HepG2 (cell line): ENCODE data around the gene GBGT1. TPM values are rescaled to one million over a fixed set of nuclear protein-coding genes. Genes with fewer than 3 reads are reported as not detected.
A peak's percentile ranks its signal among the peaks of the same experiment; 100 is the strongest.

Experiments used
- SAP130 ChIP-seq: IDR thresholded peaks from 2 replicates; pipeline ENCODE4 v1.6.1; 2016; ENCODE audit warnings: low read depth
- ZNF576 ChIP-seq: sonication (generic); formaldehyde crosslinking; IDR thresholded peaks from 2 replicates; pipeline ENCODE4 v1.4.0; 2020; ENCODE audit warnings: mild to moderate bottlenecking, missing genetic modification reagents
- ZNF879 ChIP-seq: sonication (generic); formaldehyde crosslinking; IDR thresholded peaks from 2 replicates; pipeline ENCODE4 v1.8.1; 2023; ENCODE audit warnings: missing genetic modification reagents
- polyA plus RNA-seq, 8 experiments: library from polyadenylated mRNA; depleted of rRNA in 3 of 8; stranded (reverse) in 7 of 8; unstranded in 1 of 8; fragments of >200 nt; fragmentation: Illumina TruSeq in 4 of 8; extraction: Trizol in 4 of 8; gene quantifications; 2 replicates each; pipeline versions ENCODE4 v1.2.1 to v1.2.3, GENCODE V29; 2011 to 2016; ENCODE audit warnings: low read depth in 4 of 8, missing spikeins in 1 of 8, mixed read lengths in 1 of 8; ENCODE audit not compliant: insufficient read depth in 1 of 8
- total RNA-seq, 5 experiments: library from RNA; depleted of rRNA; stranded (reverse); fragments of >200 nt; fragmentation: Illumina TruSeq; extraction: Trizol; gene quantifications; 2 replicates each; pipeline ENCODE4 v1.2.3, GENCODE V29; 2016; ENCODE audit warnings: low read depth in 1 of 5
- TF ChIP-seq, protein P1 (sequence below), 2 experiments: sonication (generic) in 1 of 2; formaldehyde crosslinking in 1 of 2; IDR thresholded peaks; 2 replicates each; pipeline versions ENCODE4 v1.6.1 to v1.9.0; 2014 to 2022; ENCODE audit warnings: antibody characterized with exemption in 1 of 2, borderline replicate concordance in 1 of 2, inconsistent platforms in 1 of 2, low read depth in 1 of 2, missing genetic modification reagents in 1 of 2
- TF ChIP-seq, protein P2 (sequence below): sonication (generic); formaldehyde crosslinking; IDR thresholded peaks from 2 replicates; pipeline ENCODE4 v1.5.1; 2020; ENCODE audit warnings: mild to moderate bottlenecking, missing genetic modification reagents, moderate library complexity
- TF ChIP-seq, protein P3 (sequence below): sonication (generic); formaldehyde crosslinking; IDR thresholded peaks from 2 replicates; pipeline ENCODE4 v1.5.0; 2020; ENCODE audit warnings: mild to moderate bottlenecking, missing genetic modification reagents, borderline replicate concordance
- TF ChIP-seq, protein P4 (sequence below): sonication (generic); formaldehyde crosslinking; IDR thresholded peaks from 2 replicates; pipeline ENCODE4 v1.4.0; 2020; ENCODE audit warnings: missing genetic modification reagents

Gene GBGT1
- total and polyA plus RNA-seq, 2 of the 13 experiments (the other 11 are each of a cell fraction or from before 2014, with no cell fraction given) = not detected

DNA sequence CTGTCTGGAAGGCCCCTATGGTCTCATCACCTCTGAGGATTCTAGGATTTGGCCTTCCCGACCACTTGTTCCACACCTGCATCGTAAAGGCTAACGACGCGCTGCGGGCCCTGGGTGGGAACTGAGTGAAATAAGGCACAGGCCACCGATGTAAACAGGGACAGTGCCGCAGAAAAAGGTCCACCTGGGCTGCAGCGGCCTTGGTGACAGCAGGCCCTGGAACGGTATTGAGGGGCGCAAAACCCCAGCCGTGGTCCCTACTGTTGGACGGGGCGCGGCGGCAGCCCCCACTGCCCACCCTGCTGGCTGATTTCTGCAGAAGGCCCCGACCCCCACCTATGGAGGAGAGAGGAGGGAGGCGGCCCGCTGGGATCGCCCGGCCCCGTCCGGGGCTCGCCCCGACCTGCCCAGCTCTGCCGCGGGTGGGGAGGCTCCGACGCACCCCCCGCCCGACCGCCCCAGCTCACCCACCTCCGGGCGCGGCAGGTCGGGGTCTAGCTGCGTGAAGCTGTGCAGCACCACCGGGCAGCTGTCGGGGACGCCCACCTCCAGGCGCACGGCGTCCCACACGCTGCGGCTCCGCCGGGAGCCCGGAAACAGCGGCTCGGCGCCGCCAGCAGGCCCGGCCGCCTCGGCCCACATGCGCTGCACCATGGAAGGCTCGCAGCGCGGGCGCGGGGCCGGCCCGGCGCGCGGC is 43.1 kb downstream of the GBGT1 start (continued):
- TF ChIP-seq, protein P1, sequence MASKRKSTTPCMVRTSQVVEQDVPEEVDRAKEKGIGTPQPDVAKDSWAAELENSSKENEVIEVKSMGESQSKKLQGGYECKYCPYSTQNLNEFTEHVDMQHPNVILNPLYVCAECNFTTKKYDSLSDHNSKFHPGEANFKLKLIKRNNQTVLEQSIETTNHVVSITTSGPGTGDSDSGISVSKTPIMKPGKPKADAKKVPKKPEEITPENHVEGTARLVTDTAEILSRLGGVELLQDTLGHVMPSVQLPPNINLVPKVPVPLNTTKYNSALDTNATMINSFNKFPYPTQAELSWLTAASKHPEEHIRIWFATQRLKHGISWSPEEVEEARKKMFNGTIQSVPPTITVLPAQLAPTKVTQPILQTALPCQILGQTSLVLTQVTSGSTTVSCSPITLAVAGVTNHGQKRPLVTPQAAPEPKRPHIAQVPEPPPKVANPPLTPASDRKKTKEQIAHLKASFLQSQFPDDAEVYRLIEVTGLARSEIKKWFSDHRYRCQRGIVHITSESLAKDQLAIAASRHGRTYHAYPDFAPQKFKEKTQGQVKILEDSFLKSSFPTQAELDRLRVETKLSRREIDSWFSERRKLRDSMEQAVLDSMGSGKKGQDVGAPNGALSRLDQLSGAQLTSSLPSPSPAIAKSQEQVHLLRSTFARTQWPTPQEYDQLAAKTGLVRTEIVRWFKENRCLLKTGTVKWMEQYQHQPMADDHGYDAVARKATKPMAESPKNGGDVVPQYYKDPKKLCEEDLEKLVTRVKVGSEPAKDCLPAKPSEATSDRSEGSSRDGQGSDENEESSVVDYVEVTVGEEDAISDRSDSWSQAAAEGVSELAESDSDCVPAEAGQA (IDR thresholded peaks at IDR 0.05; ENCODE audit: low read depth) = no peak
- TF ChIP-seq, protein P1 (CRISPR knock-in tag; IDR thresholded peaks at IDR 0.05; ENCODE audit: borderline replicate concordance) = 0 out of 2 replicates have a peak, but pooled peaks have one; percentile 25
- TF ChIP-seq ZNF879 (CRISPR knock-in tag) (no peak), ZNF576 (CRISPR knock-in tag) (no peak), SAP130 (CRISPR knock-in tag) (0 out of 2 replicates have a peak, but pooled peaks have one; percentile 26)
- TF ChIP-seq, protein P2, sequence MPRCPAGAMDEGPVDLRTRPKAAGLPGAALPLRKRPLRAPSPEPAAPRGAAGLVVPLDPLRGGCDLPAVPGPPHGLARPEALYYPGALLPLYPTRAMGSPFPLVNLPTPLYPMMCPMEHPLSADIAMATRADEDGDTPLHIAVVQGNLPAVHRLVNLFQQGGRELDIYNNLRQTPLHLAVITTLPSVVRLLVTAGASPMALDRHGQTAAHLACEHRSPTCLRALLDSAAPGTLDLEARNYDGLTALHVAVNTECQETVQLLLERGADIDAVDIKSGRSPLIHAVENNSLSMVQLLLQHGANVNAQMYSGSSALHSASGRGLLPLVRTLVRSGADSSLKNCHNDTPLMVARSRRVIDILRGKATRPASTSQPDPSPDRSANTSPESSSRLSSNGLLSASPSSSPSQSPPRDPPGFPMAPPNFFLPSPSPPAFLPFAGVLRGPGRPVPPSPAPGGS (CRISPR knock-in tag) = no peak
- TF ChIP-seq, protein P3, sequence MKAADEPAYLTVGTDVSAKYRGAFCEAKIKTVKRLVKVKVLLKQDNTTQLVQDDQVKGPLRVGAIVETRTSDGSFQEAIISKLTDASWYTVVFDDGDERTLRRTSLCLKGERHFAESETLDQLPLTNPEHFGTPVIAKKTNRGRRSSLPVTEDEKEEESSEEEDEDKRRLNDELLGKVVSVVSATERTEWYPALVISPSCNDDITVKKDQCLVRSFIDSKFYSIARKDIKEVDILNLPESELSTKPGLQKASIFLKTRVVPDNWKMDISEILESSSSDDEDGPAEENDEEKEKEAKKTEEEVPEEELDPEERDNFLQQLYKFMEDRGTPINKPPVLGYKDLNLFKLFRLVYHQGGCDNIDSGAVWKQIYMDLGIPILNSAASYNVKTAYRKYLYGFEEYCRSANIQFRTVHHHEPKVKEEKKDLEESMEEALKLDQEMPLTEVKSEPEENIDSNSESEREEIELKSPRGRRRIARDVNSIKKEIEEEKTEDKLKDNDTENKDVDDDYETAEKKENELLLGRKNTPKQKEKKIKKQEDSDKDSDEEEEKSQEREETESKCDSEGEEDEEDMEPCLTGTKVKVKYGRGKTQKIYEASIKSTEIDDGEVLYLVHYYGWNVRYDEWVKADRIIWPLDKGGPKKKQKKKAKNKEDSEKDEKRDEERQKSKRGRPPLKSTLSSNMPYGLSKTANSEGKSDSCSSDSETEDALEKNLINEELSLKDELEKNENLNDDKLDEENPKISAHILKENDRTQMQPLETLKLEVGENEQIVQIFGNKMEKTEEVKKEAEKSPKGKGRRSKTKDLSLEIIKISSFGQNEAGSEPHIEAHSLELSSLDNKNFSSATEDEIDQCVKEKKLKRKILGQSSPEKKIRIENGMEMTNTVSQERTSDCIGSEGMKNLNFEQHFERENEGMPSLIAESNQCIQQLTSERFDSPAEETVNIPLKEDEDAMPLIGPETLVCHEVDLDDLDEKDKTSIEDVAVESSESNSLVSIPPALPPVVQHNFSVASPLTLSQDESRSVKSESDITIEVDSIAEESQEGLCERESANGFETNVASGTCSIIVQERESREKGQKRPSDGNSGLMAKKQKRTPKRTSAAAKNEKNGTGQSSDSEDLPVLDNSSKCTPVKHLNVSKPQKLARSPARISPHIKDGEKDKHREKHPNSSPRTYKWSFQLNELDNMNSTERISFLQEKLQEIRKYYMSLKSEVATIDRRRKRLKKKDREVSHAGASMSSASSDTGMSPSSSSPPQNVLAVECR (CRISPR knock-in tag) = peak; percentile 31; the same call in 1 of the 2 replicates
- TF ChIP-seq, protein P4, sequence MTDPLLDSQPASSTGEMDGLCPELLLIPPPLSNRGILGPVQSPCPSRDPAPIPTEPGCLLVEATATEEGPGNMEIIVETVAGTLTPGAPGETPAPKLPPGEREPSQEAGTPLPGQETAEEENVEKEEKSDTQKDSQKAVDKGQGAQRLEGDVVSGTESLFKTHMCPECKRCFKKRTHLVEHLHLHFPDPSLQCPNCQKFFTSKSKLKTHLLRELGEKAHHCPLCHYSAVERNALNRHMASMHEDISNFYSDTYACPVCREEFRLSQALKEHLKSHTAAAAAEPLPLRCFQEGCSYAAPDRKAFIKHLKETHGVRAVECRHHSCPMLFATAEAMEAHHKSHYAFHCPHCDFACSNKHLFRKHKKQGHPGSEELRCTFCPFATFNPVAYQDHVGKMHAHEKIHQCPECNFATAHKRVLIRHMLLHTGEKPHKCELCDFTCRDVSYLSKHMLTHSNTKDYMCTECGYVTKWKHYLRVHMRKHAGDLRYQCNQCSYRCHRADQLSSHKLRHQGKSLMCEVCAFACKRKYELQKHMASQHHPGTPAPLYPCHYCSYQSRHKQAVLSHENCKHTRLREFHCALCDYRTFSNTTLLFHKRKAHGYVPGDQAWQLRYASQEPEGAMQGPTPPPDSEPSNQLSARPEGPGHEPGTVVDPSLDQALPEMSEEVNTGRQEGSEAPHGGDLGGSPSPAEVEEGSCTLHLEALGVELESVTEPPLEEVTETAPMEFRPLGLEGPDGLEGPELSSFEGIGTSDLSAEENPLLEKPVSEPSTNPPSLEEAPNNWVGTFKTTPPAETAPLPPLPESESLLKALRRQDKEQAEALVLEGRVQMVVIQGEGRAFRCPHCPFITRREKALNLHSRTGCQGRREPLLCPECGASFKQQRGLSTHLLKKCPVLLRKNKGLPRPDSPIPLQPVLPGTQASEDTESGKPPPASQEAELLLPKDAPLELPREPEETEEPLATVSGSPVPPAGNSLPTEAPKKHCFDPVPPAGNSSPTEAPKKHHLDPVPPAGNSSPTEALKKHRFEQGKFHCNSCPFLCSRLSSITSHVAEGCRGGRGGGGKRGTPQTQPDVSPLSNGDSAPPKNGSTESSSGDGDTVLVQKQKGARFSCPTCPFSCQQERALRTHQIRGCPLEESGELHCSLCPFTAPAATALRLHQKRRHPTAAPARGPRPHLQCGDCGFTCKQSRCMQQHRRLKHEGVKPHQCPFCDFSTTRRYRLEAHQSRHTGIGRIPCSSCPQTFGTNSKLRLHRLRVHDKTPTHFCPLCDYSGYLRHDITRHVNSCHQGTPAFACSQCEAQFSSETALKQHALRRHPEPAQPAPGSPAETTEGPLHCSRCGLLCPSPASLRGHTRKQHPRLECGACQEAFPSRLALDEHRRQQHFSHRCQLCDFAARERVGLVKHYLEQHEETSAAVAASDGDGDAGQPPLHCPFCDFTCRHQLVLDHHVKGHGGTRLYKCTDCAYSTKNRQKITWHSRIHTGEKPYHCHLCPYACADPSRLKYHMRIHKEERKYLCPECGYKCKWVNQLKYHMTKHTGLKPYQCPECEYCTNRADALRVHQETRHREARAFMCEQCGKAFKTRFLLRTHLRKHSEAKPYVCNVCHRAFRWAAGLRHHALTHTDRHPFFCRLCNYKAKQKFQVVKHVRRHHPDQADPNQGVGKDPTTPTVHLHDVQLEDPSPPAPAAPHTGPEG (CRISPR knock-in tag) = peak; percentile 64; the same call in 1 of the 2 replicates
